Amniotic stem cell (primary cell): ENCODE measurements around the gene OBSCN.
"Not testable (repeated sequence)": the region's sequence is repeated elsewhere in the genome, so short reads cannot be mapped to it uniquely, and the experiment has no call there.

Experiments used
- DNase-seq: peaks from one replicate; lab custom pipeline; 2025; lab: John Stamatoyannopoulos, UW

Gene OBSCN

GRCh38 chr1:228263636-228264035 is 55.8 kb downstream of the OBSCN start:
- DNase-seq: no peak

- no peak for DNase-seq
These were observed 56.4 kb downstream of the OBSCN start for GRCh38 chr1:228264090-228264829.

- DNase-seq: no peak
These were observed 57.3 kb downstream of the OBSCN start for GRCh38 chr1:228265167-228265566.

GRCh38 chr1:228267962-228268880 is 60.4 kb downstream of the OBSCN start:
- no peak for DNase-seq

- no peak for DNase-seq
These were observed 61.0 kb downstream of the OBSCN start for GRCh38 chr1:228268881-228269265.

- DNase-seq: not testable (repeated sequence)
These were observed 61.6 kb downstream of the OBSCN start for GRCh38 chr1:228269431-228269830.

GRCh38 chr1:228270032-228270431 is 62.2 kb downstream of the OBSCN start:
- no peak for DNase-seq

GRCh38 chr1:228271701-228272251 is 63.9 kb downstream of the OBSCN start:
- DNase-seq: no peak

- no peak for DNase-seq
These were observed 64.5 kb downstream of the OBSCN start for GRCh38 chr1:228272331-228272791.

GRCh38 chr1:228272831-228273571 is 65.2 kb downstream of the OBSCN start:
- DNase-seq: no peak

GRCh38 chr1:228273720-228274451 is 66.0 kb downstream of the OBSCN start:
- DNase-seq: no peak

GRCh38 chr1:228274452-228275178 is 66.8 kb downstream of the OBSCN start:
- DNase-seq: no peak

GRCh38 chr1:228275179-228275429 is 67.3 kb downstream of the OBSCN start:
- no peak for DNase-seq

GRCh38 chr1:228275430-228276173 is 67.8 kb downstream of the OBSCN start:
- peak; percentile 76 for DNase-seq

- DNase-seq: no peak
These were observed 68.5 kb downstream of the OBSCN start for GRCh38 chr1:228276174-228276831.

- DNase-seq: no peak
These were observed 69.2 kb downstream of the OBSCN start for GRCh38 chr1:228276901-228277490.

- DNase-seq: no peak
These were observed 69.9 kb downstream of the OBSCN start for GRCh38 chr1:228277491-228278431.

- DNase-seq: no peak
These were observed 70.6 kb downstream of the OBSCN start for GRCh38 chr1:228278432-228278941.
